HG03025 (cell line): ENCODE measurements around the gene GBF1.
"Not testable (repeated sequence)": the region's sequence is repeated elsewhere in the genome, so short reads cannot be mapped to it uniquely, and the experiment has no call there.

Experiments used
- ATAC-seq: cut with Tn5 transposase; IDR thresholded peaks from one replicate; pipeline ENCODE4 v1.9.1; 2021; ENCODE audit warnings: mild to moderate bottlenecking, moderate library complexity; ENCODE audit not compliant: unreplicated experiment, low FRiP score

Gene GBF1

DNA sequence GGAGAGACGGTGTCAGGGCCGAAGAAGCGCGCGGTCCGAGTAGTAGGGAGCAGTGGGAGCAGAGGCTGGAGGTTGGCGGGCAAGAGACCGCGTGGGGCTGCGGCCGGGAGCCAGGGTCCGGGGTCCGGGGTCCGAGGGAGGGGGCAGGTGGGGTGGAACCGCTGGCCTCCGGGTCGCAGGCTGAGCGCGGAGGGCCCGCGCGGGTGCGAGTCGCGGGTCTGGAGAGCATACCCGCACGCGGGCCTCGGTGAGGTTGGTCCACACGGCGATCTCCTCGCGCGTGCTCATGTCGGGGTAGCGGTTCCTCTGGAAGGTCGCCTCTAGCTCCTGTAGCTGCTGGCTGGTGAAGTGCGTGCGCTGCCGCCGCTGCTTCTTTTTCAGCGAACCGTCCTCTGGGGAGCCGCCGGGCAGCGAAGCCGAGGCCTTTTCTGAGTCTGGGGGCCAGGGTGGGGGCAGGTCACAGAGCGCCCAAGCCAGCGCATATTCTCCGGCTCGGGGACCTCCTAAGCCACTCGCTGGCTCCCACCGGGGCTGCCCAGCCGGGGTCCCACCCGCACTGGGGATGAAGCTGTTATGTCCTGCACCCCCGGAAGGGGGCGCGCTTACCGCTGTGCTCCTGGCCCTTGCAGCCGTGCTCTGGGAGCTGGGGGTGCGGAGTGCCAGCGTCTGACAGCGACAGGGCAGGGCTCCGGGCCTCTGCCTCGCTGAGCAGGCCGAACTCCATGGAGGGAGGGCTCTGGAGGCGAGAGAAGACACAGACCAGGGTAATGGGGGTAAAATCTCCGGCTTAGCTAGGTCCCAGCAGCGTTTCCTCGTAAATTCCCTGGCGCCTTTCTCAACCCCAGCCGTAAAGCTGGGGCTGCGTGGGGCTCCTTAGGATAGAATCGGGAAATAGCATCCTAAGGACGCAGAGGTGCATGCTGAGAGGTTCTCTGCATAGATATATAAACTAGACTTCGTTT lies 13.7 kb upstream of the GBF1 start:
- no peak for ATAC-seq

- no peak for ATAC-seq
Observed at GRCh38 chr10:102233997-102234396, 11.3 kb upstream of the GBF1 start.

- ATAC-seq = no peak
Observed at GRCh38 chr10:102234888-102235597, 10.3 kb upstream of the GBF1 start.

DNA sequence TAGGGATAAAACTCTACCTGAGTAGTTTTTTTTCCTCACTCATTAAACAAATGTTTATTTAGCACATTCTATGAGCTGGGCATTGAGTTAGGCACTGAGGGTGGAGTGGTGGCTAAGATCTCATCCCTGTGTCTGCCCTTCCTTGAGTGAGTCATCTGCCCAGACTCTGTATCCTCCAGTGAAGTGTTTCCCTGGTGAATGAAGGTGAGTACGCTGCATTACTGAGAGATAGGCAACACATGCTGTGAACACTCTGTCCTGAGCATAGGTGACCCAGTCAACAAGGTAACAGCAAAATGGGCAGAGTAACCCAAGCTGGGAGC lies 9.8 kb upstream of the GBF1 start:
- no peak for ATAC-seq

DNA sequence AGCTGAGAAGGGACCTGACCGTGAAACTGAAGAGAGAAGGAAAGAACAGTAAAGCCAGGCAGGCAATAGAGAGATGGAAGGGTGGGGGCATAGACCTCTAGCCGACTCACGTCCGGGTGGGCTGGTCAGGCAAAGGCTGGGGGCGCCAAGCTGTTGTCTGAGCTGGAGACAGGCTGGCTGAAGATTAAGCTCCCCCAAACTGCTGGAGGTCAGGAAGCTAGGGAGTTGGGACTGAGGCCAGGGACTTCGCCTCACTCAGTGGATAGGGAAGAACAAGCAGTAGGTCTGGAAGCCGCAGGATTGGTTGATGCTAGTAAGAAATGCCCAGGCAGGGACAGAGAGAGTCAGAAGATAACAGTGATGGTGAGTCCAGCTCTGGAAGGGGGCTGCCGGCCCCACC lies 9.3 kb upstream of the GBF1 start:
- no peak for ATAC-seq

- no peak for ATAC-seq
Observed at GRCh38 chr10:102237711-102238252, 7.5 kb upstream of the GBF1 start.

DNA sequence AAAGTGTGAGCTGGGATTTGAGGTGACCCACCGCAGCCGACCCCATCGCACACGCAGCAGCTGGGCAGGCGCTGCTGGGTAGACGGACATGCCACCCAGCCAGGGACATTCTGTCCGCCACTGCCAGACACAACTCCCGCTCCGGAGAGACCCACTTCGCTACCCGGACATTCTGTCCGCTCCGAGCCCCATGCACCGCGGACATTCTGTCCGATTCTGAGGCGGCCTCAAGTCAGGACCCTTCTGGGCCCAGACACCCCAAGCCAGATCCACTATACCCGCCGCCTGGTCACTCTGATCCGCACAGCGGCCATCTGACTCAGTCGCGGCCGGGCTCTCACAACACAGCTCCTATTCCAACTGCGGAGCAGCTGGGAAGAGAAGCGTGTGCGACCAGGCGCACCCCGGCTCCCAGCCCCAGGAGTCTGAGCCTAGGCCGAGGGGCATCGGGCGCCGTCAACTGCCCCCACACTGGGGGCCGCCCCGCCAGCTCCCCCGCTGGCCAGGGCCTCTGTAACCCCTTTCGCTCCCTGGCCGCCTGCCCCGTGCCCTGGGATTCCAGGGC lies 4.8 kb upstream of the GBF1 start:
- ATAC-seq = no peak

- ATAC-seq = no peak
Observed at GRCh38 chr10:102241032-102241443, 4.3 kb upstream of the GBF1 start.

DNA sequence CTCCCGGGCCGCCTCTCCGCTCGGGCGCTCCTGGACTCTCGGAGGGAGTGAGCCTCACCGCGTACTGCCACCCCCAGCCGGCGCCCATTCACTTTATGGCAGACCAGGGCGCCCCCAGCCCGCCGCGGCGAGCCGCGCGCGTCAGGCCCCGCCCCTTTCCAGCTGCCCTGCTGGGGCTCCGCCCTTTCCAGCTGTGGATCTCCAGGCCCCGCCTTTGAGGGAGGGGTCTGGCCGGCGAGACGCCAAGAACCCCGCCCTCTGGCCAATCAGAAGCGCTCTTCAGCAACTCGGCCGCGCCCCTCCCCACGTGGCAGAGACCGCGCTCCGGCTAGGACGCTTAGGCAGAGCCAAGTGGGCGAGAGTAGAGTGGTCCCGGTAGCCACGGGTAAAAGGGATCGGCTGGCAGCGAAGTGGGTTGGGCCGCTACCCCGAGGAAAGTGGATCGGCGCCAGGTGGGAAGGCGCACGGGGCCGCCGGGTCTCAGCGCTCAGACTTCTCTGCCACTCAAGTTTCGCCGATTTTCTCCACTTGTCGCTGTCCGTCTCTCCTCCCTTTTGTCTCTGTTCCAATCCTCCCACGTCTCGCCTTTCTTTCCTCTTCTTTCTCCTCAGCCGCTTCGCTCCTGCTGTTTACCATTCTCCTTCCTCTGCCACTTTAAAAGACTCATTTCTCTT lies 3.8 kb upstream of the GBF1 start, which contains the start of gene PITX3:
PITX3 (minus strand) TSS at position 69 of the 674 bp plus-strand sequence. CDS start 9,432 bp downstream, outside the sequence.
- no peak for ATAC-seq

DNA sequence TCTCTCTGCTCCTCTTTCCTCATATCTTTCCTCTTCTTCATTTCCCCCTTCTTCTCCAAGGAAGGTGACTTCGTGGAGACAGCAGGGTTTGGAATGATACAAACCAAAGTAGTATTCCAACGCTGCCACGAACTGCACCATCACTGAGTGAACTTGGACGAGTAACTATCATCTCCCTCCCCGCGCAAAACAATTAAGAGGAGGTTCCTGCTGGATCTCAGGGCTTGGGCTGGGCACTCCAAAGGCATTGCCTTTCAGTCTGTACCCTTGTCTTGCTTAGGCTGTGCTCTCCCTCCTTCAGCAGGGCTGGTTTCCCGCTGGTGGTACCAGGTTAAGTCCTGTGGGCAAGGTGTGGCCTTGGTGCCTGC lies 3.2 kb upstream of the GBF1 start:
- ATAC-seq = no peak

DNA sequence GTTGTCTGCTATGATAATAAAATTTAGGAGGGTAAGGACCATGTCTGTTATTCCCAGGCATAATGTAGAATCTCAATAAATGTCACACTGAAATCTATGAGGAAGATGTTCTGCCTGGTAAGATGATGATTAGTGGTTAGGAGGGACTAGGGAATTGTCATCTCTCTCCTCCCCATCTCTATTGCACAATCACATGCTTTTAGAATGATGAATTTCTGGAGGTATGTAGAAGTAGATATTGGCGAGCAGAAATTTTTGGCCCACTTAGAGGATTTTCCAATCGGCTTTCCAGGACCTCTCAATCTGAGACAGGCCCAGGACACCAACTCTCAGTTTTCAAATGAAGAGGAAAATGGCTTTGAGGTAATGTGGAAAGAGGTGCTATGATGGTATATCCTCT lies 2.0 kb upstream of the GBF1 start:
- no peak for ATAC-seq

DNA sequence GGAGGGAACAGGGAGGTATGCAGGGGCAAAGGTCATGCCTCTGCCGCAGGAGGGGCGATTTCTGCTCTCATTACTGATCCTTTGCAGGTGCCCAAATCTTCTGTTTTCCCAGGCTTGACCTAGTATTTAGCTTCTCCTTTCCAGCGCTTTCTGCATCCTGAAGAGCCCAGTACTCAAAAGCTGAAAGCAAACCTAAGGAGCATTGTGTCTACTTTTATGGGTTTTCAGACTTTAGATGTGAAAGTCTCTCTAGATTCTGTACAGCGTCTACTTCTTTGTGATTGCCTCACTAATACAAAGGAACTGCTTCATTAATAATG lies 560 bp downstream of the GBF1 start:
- ATAC-seq = peak; percentile 6

DNA sequence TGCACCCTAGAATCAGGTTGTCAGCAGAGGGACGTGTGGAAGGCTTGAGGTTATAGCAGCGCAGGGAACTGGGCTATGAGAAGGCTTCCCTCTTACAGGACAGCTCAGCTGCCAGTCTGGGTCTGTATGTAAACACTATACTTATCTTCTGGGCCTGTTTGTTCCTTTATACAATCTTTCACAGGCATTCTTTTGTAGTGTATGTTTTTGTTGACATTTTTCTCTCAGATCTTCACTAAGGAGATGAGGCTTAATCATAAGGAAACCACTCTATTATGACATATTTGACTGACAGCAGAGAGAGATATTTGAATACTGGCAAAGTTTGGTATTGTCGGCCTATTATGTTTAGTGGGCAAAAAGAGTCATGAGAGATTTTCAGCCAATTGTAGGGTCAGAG lies 929 bp downstream of the GBF1 start:
- ATAC-seq = no peak

- no peak for ATAC-seq
Observed at GRCh38 chr10:102247734-102248133, 2.4 kb downstream of the GBF1 start.

- not testable (repeated sequence) for ATAC-seq
Observed at GRCh38 chr10:102252508-102252907, 7.2 kb downstream of the GBF1 start.

DNA sequence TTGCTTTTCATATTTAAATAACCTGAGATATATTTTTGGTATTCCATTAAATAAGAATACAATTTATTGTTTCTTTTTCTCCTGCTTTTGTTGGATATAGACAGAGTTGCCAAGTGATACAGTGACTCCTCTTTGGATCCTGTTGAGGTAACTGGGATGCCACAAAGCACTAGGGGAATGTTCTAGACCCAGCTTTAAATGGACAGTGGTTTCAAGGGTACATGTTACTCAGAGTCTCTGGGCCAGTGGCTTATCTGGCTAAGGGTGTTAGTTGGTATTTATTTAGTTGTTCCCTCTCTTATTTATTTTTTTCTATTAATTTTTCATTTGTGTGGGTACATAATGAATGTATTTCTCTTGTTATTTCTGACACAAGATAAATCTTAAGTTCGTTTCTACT lies 9.1 kb downstream of the GBF1 start:
- no peak for ATAC-seq

DNA sequence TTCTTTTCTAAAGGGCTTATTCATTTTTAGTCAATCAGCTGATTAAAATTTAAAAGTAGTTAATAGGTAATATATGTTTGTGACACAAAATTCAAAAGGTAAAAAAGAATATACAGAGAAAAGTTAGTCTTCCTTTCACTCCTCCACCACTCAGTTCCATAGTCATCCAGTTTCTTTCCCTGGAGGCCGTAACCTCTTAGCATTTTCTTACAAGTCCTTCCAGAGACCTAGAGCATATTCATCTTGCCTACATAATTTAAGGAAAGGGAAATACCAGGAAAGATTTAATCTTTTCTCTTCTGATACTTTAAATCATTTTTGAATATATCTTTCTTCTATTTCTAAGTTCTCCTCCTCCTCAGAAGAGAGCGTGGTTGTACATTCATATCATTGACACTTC lies 10.1 kb downstream of the GBF1 start:
- ATAC-seq = no peak

DNA sequence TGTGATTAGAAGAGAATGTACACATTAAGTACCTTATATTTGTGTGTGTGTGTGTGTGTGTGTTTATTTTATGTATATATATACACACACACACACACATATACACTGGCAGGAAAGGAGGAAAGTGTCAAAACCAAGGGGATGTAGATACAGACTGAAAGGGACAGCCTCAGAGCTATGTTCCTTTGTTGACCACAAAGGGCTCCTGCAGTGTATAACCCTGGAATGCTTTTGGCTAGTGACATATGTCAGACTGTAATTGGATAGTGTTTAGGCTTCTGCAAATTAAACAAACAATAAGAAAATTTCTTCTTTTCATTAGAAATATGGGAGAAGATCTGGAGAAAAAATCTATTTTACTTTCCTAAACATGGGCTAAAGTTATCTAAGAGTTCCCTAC lies 15.9 kb downstream of the GBF1 start:
- no peak for ATAC-seq

- ATAC-seq = no peak
Observed at GRCh38 chr10:102261842-102262241, 16.5 kb downstream of the GBF1 start.

GRCh38 chr10:102262744-102263370 lies 17.5 kb downstream of the GBF1 start:
- ATAC-seq = no peak
